ENCODE measurements around the gene CPE.

The CPE gene

GRCh38 chr4:165516281-165516833 is 137.5 kb downstream of the CPE start:
- no peak for DNase-seq

- DNase-seq = no peak
These were observed 138.4 kb downstream of the CPE start for GRCh38 chr4:165517216-165517615.

- no peak for DNase-seq
These were observed 139.3 kb downstream of the CPE start for GRCh38 chr4:165518024-165518616.

GRCh38 chr4:165518686-165519085 is 139.9 kb downstream of the CPE start:
- DNase-seq = no peak

- DNase-seq = no peak
These were observed 140.8 kb downstream of the CPE start for GRCh38 chr4:165519591-165519990.

GRCh38 chr4:165520086-165520485 is 141.3 kb downstream of the CPE start:
- no peak for DNase-seq

- DNase-seq = no peak
These were observed 143.2 kb downstream of the CPE start for GRCh38 chr4:165522050-165522449.

GRCh38 chr4:165524532-165525190 is 145.9 kb downstream of the CPE start:
- DNase-seq = peak; percentile 7

- DNase-seq = no peak
These were observed 154.2 kb downstream of the CPE start for GRCh38 chr4:165532976-165533375.

GRCh38 chr4:165537028-165537648 is 158.3 kb downstream of the CPE start:
- DNase-seq = peak; percentile 72

GRCh38 chr4:165539801-165540200 is 161.0 kb downstream of the CPE start:
- DNase-seq = no peak

- no peak for DNase-seq
These were observed 161.5 kb downstream of the CPE start for GRCh38 chr4:165540206-165540830.

- DNase-seq = no peak
These were observed 163.1 kb downstream of the CPE start for GRCh38 chr4:165541851-165542459.

- DNase-seq = no peak
These were observed 163.7 kb downstream of the CPE start for GRCh38 chr4:165542476-165542875.
